Measurements from ENCODE around the gene AKT2.
"Not testable (repeated sequence)": the region's sequence is repeated elsewhere in the genome, so short reads cannot be mapped to it uniquely, and the experiment has no call there.

AKT2 gene

GRCh38 chr19:40234429-40235237, 50.5 kb downstream of the AKT2 start:
- no peak for DNase-seq

- DNase-seq, result no peak
Measured at GRCh38 chr19:40233811-40234389, 51.2 kb downstream of the AKT2 start.

- DNase-seq, result no peak
Measured at GRCh38 chr19:40232949-40233810, 52.0 kb downstream of the AKT2 start.

- no peak for DNase-seq
Measured at GRCh38 chr19:40232479-40232878, 52.7 kb downstream of the AKT2 start.

GRCh38 chr19:40231544-40232424, 53.4 kb downstream of the AKT2 start:
- DNase-seq, result no peak

- no peak for DNase-seq
Measured at GRCh38 chr19:40231057-40231456, 54.1 kb downstream of the AKT2 start.

- DNase-seq, result no peak
Measured at GRCh38 chr19:40229926-40230417, 55.2 kb downstream of the AKT2 start.

GRCh38 chr19:40229484-40229883, 55.7 kb downstream of the AKT2 start:
- peak in 1 of 3 donors; percentile 40 for DNase-seq

- no peak for DNase-seq
Measured at GRCh38 chr19:40228863-40229262, 56.3 kb downstream of the AKT2 start.

- DNase-seq, result no peak
Measured at GRCh38 chr19:40228346-40228745, 56.8 kb downstream of the AKT2 start.

GRCh38 chr19:40225440-40226305, 59.5 kb downstream of the AKT2 start:
- DNase-seq, result no peak

GRCh38 chr19:40224342-40225150, 60.6 kb downstream of the AKT2 start:
- DNase-seq, result no peak

GRCh38 chr19:40223135-40223822, 61.9 kb downstream of the AKT2 start:
- no peak for DNase-seq

- DNase-seq, result peak; percentile 93 to 96 (median 93)
Measured at GRCh38 chr19:40221858-40222619, 63.1 kb downstream of the AKT2 start.

- DNase-seq, result no peak
Measured at GRCh38 chr19:40220674-40221073, 64.5 kb downstream of the AKT2 start.

GRCh38 chr19:40219721-40220276, 65.3 kb downstream of the AKT2 start:
- DNase-seq, result peak; percentile 72 to 83 (median 80)

GRCh38 chr19:40219029-40219428, 66.1 kb downstream of the AKT2 start:
- not testable (repeated sequence) for DNase-seq
